ENCODE data around the gene COL20A1.

The COL20A1 gene

GRCh38 chr20:63279931-63280330, 13.1 kb upstream of the COL20A1 start:
- no peak overlapping the region for H3K4me3 ChIP-seq (ENCODE audit: low read length)
- no peak for TF ChIP-seq ZNF274 (IDR thresholded peaks at IDR 0.05; ENCODE audit: low read depth, low read length)

DNA sequence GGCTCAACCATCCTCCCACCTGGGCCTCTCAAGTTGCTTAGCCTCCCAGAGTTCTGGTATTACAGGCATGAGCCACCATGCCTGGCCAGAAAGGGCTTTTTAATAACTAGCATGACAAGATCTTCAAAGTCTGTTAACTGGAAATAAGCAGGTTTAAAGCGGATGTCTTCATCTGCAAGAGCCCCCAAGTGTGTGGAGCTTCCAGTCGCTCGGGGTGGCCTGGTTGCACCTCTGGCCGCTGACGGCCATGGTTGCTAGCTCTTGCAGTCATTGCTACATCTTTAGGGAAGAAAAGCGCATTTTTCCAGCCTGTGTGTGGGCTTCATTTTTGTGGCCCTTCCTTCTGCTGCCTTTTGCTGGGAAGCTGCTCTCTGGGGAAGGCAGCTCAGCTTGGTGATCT, 12.6 kb upstream of the COL20A1 start:
- no peak for TF ChIP-seq ZNF274 (IDR thresholded peaks at IDR 0.05; ENCODE audit: low read depth, low read length)
- H3K4me3 ChIP-seq (ENCODE audit: low read length): no peak overlapping the region

- no peak for TF ChIP-seq ZNF274 (IDR thresholded peaks at IDR 0.05; ENCODE audit: low read depth, low read length)
- H3K4me3 ChIP-seq (ENCODE audit: low read length): no peak overlapping the region
Measured at GRCh38 chr20:63280929-63281545, 11.9 kb upstream of the COL20A1 start.

DNA sequence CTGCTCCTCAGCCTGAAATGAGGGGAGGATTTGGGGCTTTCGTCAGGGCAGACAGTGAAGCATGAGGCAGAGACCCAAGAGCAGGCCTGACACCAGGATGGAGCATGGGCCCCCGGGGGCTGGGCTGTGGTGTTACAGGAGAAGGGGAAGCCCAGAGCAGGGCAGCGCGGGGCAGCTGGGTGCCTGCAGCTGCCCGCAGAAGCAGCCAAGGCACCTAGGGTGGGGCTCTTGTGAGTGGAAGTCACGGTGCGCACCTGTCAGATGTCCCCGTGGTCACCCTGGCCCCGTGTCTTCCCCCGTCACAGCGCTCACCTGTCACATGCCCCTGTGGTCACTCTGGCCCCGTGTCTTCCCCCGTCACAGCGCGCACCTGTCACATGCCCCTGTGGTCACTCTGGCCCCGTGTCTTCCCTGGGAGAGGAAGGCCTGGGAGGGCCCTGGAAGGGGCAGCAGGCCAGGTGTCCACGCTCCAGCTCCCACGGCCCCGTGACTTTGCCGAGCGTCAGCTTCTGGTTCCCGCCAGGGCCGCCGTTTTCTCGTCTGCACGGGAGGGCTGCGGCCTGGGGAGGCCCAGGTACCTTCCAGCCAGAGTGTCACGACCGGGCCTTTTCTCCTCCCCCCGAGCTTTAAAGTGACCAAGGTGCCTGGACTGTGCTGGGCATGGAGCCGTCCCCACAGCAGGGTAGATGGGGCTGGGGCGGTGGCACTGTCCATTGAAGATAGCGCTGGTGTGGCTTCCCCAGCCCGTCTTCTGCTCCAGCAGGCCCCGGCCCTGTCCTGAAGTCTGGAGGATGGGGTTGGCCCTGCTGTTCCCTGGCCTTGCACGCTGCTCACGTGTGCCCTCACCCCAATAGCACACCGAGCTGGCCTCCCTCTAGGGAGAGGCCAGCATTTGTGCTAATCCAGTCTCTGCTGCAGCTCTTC, 11.0 kb upstream of the COL20A1 start:
- TF ChIP-seq ZNF274 (IDR thresholded peaks at IDR 0.05; ENCODE audit: low read depth, low read length): no peak
- no peak overlapping the region for H3K4me3 ChIP-seq (ENCODE audit: low read length)

DNA sequence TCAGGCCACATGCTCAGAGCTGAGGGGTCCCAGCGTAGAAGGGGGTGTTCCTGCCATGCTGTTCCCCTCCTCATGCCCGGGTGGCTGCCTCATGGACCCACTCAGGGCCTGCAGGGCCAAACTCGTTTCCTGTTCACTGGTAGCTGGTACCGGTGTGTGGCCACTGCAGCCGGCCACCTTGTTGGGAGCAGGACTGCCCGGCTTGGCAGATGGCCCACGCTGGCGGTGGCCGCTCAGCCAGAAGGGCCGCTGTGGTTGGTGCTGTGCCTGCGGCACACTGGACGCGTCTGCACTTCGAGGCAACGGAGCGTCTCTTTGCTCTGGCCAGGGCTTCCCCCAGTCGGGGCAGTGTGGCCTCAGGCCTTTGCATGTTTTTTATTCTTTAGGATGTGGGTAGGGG, 10.0 kb upstream of the COL20A1 start:
- no peak overlapping the region for H3K4me3 ChIP-seq (ENCODE audit: low read length)
- no peak for TF ChIP-seq ZNF274 (IDR thresholded peaks at IDR 0.05; ENCODE audit: low read depth, low read length)

DNA sequence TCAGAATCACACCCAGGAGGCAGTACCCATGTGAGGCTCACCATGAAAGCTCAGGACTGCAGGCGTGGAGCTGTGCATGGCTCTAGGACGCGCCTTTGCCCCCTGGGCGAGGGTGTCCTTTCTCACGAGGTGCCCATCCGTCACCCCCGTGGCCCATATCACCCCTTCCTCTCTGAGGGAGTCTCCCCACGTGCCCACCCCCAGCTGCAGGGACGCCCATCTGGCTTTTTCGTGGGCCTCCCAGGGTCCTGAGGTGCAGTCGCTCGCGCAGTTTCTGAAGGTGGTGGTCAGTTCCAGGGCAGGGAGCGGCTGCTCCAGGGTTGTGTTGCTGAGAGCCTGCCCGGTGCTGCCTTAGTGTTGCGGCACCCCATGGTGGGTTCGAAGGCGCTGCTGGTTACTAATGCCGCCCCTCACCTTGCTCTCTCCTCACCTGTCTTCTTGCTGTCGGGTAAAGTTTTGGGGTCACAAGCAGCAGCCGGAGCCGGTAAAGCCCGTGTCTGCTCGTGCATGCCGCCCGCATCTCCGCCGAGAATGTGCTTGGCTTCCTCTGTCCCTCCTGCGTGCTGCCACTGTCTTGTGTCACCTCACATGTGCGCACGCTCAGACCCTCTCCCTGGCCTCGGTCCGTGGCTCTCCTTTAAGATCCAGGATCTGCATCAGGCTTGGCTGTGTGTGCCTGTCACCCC, 9.4 kb upstream of the COL20A1 start:
- no peak overlapping the region for H3K4me3 ChIP-seq (ENCODE audit: low read length)
- TF ChIP-seq ZNF274 (IDR thresholded peaks at IDR 0.05; ENCODE audit: low read depth, low read length): no peak

DNA sequence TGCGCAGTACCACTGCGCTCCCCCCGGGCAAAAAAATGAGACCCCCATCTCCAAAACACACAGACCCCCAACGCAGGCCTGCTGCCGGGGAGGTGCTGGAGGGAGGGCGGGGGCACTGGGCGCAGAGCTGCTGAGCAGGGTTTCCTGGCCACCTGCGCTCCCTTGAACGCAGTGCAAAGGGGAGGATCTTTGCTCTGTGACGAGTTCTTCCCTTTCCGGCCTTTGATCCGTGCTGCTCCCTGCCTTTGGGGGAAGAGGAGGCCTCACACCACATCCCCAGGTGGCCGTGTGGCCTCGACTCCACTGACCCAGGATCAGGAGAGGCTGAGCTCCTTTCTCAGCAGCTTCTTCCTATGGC, 8.9 kb upstream of the COL20A1 start:
- TF ChIP-seq ZNF274 (IDR thresholded peaks at IDR 0.05; ENCODE audit: low read depth, low read length): no peak

DNA sequence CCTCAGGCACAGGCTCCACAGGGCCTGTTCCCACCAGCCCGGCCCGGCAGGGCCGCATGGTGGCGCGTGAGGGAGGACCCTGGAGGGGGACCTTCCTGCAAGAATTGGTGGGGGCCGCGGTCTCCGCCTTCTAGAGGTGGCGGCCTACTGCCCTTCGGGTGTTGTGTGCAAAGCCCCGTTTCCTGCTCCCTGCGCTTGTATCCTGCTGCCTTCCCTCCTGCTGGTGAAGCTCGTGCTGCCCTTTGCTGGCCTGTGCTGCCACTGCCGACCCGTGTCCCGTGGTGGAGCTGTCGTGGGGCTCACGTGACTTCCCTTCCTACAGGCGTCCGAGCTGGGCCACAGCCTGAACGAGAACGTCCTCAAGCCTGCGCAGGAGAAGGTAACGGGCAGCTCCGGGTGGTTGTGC, 8.4 kb upstream of the COL20A1 start:
- TF ChIP-seq ZNF274 (IDR thresholded peaks at IDR 0.05; ENCODE audit: low read depth, low read length): no peak
- no peak overlapping the region for H3K4me3 ChIP-seq (ENCODE audit: low read length)

More for the DNA sequence above, 8.9 kb upstream of the COL20A1 start:
- H3K4me3 ChIP-seq (ENCODE audit: low read length): no peak overlapping the region

DNA sequence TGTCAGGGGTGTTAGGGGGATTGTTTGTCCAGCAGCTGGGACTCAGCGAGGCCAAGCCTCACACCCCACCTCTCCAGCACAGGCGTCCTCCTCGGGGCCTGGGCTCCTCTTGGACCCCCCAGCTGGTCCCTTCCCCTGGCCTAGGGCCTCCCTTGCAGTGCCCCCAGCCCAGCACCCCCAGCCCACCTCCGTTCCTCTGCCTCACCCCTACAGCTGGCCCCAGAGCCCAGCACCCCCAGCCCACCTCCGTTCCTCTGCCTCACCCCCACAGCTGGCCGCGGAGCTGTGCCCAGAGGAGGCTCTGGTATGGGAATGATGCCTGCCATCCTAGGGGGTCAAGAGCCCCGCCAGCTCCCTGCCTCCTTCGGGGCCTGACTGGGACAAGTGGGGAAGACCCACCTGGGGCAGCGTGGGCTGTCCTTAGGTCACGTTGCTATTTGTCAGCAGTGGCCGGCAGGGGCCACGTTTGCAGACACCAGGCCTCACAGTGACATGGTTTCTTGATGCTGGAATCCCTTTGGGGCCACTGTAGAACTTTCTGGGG, 7.9 kb upstream of the COL20A1 start:
- no peak overlapping the region for H3K4me3 ChIP-seq (ENCODE audit: low read length)
- TF ChIP-seq ZNF274 (IDR thresholded peaks at IDR 0.05; ENCODE audit: low read depth, low read length): no peak

DNA sequence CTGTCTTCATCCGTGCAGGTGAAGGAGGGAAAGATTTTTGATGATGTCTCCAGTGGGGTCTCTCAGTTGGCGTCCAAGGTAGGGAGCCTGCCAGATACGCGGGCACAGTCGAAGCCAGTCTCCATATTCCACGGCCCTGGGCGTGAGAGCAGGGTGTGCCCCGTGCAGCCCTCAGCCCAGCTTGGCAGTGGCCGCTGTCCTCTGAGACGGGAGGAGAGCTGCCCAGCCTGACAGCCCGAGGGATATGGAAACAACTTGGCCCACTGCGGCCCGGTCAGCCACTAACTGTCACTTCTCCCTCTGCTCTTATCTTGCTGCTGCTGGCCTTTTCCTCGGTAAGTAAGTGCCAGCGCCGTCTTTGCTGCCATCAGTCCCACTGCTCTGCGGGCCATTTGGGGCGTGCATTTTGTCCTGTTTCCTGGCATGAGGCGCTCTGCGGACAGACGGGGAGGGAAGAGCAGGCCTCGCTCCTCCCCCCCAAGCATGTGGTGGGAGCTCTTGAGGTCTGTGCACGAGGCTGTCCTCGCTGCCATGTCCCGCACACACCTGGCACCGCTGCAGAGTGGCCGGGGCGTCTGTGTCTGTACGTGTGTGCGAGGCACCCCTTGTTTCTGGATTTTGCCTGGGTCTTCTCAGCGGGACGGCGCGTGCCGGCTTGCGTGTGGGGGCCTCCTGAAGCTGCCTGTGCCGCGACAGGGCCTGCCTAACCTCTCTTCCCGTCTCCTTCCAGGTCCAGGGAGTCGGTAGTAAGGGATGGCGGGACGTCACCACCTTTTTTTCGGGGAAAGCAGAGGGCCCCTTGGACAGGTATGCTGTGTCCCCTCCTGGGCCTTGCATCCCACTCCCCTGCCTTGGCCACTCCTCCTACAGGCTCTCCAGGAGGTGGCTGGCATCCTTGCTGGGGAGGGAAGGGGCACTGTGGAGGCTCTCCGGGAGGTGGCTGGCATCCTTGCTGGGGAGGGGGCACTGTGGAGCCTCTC, 7.1 kb upstream of the COL20A1 start:
- no peak for TF ChIP-seq ZNF274 (IDR thresholded peaks at IDR 0.05; ENCODE audit: low read depth, low read length)

DNA sequence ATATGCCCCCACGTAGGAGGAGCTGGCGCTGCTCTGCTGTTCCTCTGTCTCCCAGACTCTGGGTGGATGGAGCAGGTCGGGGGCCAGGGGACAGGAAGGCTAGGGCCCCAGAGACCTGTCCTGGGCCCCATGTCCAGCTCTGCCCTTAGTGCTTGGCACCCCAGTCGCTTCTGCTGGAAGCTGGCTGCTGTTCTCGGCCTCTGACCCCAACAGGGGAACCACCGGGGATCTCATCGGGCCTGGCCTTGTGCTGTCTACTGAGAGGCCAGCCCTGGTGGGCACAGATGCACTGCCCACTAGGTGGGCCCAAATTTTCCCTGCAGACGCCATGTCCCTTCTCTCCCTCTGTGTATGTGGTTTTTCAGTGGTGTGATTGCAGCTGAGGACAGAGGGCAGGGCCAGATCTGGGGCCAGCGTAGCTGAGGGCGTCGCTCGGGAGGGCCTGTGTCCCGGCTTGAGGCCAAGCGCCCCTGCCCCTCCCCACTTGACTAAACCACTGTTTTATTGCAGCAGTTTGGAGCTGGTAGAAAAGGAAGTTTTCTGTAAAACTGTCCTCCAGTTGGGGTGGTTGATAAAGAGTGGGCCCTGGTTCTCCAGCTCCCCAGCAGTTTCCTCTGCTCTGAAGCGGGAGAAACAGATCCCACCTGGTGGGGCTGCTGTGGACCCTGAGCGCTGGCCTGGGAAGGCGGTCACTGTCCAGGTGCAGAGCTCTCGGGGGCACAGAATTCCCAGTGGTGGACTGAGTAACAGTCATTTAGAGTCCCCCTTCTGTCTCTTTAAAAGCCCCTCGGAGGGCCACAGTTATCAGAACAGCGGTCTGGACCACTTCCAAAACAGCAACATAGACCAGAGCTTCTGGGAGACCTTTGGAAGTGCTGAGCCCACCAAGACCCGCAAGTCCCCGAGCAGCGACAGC, 5.9 kb upstream of the COL20A1 start:
- TF ChIP-seq ZNF274 (IDR thresholded peaks at IDR 0.05; ENCODE audit: low read depth, low read length): no peak
- no peak overlapping the region for H3K4me3 ChIP-seq (ENCODE audit: low read length)

More for the DNA sequence above, 7.1 kb upstream of the COL20A1 start:
- H3K4me3 ChIP-seq (ENCODE audit: low read length): no peak overlapping the region

Data from GM08714 (cell line).